CD4-positive, alpha-beta T cell treated with Interleukin-2 at 100 ng/mL for 4 hours (primary cell): ENCODE data around the gene RRP12.
"Not testable (repeated sequence)": the region's sequence is repeated elsewhere in the genome, so short reads cannot be mapped to it uniquely, and the experiment has no call there.

Experiments
- DNase-seq: peaks from one replicate; pipeline ENCODE4 v3.0.0-alpha.2; 2020; ENCODE audit warnings: low spot score

Gene RRP12

GRCh38 chr10:97365761-97366351, 35.3 kb downstream of the RRP12 start:
- no peak for DNase-seq

GRCh38 chr10:97363071-97363470, 38.1 kb downstream of the RRP12 start:
- no peak for DNase-seq

GRCh38 chr10:97362310-97363033, 38.7 kb downstream of the RRP12 start:
- DNase-seq = no peak

- no peak for DNase-seq
These were observed 39.6 kb downstream of the RRP12 start for GRCh38 chr10:97361537-97361901.

- DNase-seq = no peak
These were observed 40.2 kb downstream of the RRP12 start for GRCh38 chr10:97360705-97361536.

- DNase-seq = no peak
These were observed 42.4 kb downstream of the RRP12 start for GRCh38 chr10:97358781-97359180.

- no peak for DNase-seq
These were observed 42.8 kb downstream of the RRP12 start for GRCh38 chr10:97358349-97358748.

GRCh38 chr10:97356918-97357317, 44.2 kb downstream of the RRP12 start:
- DNase-seq = no peak

GRCh38 chr10:97356318-97356914, 44.7 kb downstream of the RRP12 start:
- DNase-seq = no peak

- no peak for DNase-seq
These were observed 45.6 kb downstream of the RRP12 start for GRCh38 chr10:97355571-97355975.

- DNase-seq = no peak
These were observed 47.2 kb downstream of the RRP12 start for GRCh38 chr10:97353945-97354344.

GRCh38 chr10:97349752-97350513, 51.2 kb downstream of the RRP12 start:
- no peak for DNase-seq

GRCh38 chr10:97347317-97347716, 53.8 kb downstream of the RRP12 start:
- DNase-seq = no peak

GRCh38 chr10:97343664-97344063, 57.5 kb downstream of the RRP12 start:
- DNase-seq = not testable (repeated sequence)

- no peak for DNase-seq
These were observed 59.7 kb downstream of the RRP12 start for GRCh38 chr10:97341416-97341815.

GRCh38 chr10:97338041-97338440, 63.1 kb downstream of the RRP12 start:
- no peak for DNase-seq

- no peak for DNase-seq
These were observed 64.0 kb downstream of the RRP12 start for GRCh38 chr10:97336942-97337831.

GRCh38 chr10:97336446-97336845, 64.7 kb downstream of the RRP12 start:
- no peak for DNase-seq

- DNase-seq = no peak
These were observed 65.1 kb downstream of the RRP12 start for GRCh38 chr10:97336006-97336405.

- DNase-seq = no peak
These were observed 65.9 kb downstream of the RRP12 start for GRCh38 chr10:97335188-97335619.
